Activated CD4-positive, alpha-beta memory T cell treated with anti-CD3 and anti-CD28 coated beads for 36 hours (primary cell): ENCODE measurements around the gene TNIK. TPM values are rescaled to one million over a fixed set of nuclear protein-coding genes. Genes with fewer than 3 reads are reported as not detected.

Experiments
- CTCF ChIA-PET: fragments of 350-600 bp; sonication (Branson Sonifier 250); formaldehyde crosslinking; loops from one replicate; lab custom pipeline; 2021; ENCODE audit warnings: antibody characterized with exemption, inconsistent platforms; lab: Charles Lee
- POLR2A ChIA-PET: fragments of 350-600 bp; sonication (Branson Sonifier 250); formaldehyde crosslinking; loops from one replicate; lab custom pipeline; 2021; ENCODE audit warnings: antibody characterized with exemption; lab: Charles Lee
- DNase-seq: peaks from one replicate; pipeline ENCODE4 v3.0.0-alpha.2; 2020
- H3K27ac Mint-ChIP-seq: one replicate; pipeline ENCODE4 v1.8.0; 2021; ENCODE audit warnings: mixed read lengths
- H3K27me3 Mint-ChIP-seq: one replicate; pipeline ENCODE4 v1.8.0; 2021; ENCODE audit warnings: mixed read lengths
- H3K36me3 Mint-ChIP-seq: one replicate; pipeline ENCODE4 v1.8.0; 2021; ENCODE audit warnings: mixed read lengths
- H3K4me1 Mint-ChIP-seq: one replicate; pipeline ENCODE4 v1.8.0; 2021; ENCODE audit warnings: low read depth, mixed read lengths
- H3K4me3 Mint-ChIP-seq: one replicate; pipeline ENCODE4 v1.8.0; 2021; ENCODE audit warnings: mild to moderate bottlenecking, mixed read lengths
- H3K9me3 Mint-ChIP-seq: one replicate; pipeline ENCODE4 v1.8.0; 2021; ENCODE audit warnings: mixed read lengths
- intact Hi-C: fragments of 100-400 bp; cut with micrococcal nuclease; formaldehyde crosslinking; loops from one replicate; pipeline ENCODE4 v1.15.1; 2023
- total RNA-seq, 2 experiments: library from RNA; stranded (reverse); gene quantifications; one replicate each; pipeline ENCODE4 v1.2.3, GENCODE V29; 2021

The TNIK gene
- total RNA-seq, 2 experiments from 2014 or later = 22.4 to 27.1 TPM

DNA sequence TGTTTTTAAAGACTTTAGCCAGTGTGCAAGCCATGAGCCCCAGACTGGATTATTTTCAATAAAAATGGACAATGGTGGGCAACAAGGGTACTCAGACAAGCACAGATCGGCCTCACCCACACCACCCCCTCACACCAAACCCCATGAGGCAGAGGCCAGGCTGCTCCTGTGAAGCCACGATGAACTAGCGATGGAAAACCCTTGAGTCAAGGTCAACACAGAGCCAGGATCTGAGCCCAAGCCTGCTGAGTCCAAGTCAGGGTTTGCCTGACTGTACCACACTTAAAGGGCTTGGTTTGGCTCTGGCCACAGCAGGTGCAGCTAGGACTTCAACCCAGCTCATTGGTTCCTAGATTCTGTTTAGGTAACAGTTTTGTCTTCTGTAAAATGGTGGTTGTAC lies 302.2 kb downstream of the TNIK start:
- intact Hi-C loops = no loop called here
- Mint-ChIP-seq H3K36me3 (peaks cover 41% of the 10 kb centered on the region), H3K4me3 (no peak overlapping the region), H3K4me1 (peaks cover 2% of the 10 kb centered on the region), H3K9me3 (peaks cover 2% of the 10 kb centered on the region), H3K27ac (no peak overlapping the region), H3K27me3 (no peaks in the 10 kb centered on the region)
- DNase-seq = no peak
- CTCF ChIA-PET = no interaction called here
- POLR2A ChIA-PET = interaction anchor here (0.6 kb wide), 1 partner anchor 454 kb away, joined by 3 read pairs; no protein-coding TSS in a partner anchor

- Mint-ChIP-seq H3K4me1 (no peaks in the 10 kb centered on the region), H3K27ac (no peak overlapping the region), H3K36me3 (peaks cover 40% of the 10 kb centered on the region), H3K9me3 (no peaks in the 10 kb centered on the region), H3K27me3 (no peaks in the 10 kb centered on the region), H3K4me3 (no peak overlapping the region)
- intact Hi-C loops = no loop called here
- ChIA-PET CTCF (interaction anchor here (0.9 kb wide), 1 partner anchor 409 kb away, joined by 3 read pairs; no protein-coding TSS in a partner anchor), POLR2A (no interaction called here)
- no peak for DNase-seq
Measured at GRCh38 chr3:171157286-171157685, 302.9 kb downstream of the TNIK start.

DNA sequence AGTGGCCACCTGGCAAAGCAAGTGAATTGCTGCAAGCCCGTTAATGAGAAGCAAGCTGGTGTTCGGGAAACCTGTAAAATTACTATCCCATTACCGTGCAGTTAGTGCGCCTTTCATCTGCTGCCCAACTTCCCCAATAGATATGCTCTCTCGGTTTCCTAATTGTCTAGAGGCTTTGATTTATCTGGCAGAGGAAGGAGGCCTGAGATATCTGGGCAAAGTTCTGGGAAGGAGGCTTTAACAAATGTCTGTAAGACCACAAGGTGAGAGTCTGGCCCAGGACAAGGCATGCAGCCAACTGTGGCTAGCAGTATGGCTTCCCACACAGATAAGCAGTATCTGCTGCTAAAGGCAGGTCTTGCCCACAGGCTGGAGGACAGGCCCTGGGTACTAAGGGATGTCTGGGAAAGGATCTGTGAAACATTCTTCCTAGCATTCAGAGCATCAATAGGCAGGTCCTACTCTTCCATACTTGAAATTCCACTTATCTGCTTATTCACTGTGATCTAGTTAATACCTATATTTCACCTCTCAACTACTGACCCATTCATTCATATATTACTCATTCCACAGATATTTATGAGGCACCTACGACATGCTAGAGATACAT lies 303.7 kb downstream of the TNIK start:
- no peaks in the 10 kb centered on the region for H3K4me1 Mint-ChIP-seq
- H3K27me3 Mint-ChIP-seq = no peaks in the 10 kb centered on the region
- ChIA-PET CTCF (interaction anchor here (0.9 kb wide), 1 partner anchor 410 kb away, joined by 3 read pairs; no protein-coding TSS in a partner anchor), POLR2A (no interaction called here)
- DNase-seq = no peak
- H3K9me3 Mint-ChIP-seq = no peaks in the 10 kb centered on the region
- intact Hi-C loops = no loop called here
- H3K27ac Mint-ChIP-seq = no peak overlapping the region
- no peak overlapping the region for H3K4me3 Mint-ChIP-seq
- H3K36me3 Mint-ChIP-seq = peaks cover 41% of the 10 kb centered on the region

DNA sequence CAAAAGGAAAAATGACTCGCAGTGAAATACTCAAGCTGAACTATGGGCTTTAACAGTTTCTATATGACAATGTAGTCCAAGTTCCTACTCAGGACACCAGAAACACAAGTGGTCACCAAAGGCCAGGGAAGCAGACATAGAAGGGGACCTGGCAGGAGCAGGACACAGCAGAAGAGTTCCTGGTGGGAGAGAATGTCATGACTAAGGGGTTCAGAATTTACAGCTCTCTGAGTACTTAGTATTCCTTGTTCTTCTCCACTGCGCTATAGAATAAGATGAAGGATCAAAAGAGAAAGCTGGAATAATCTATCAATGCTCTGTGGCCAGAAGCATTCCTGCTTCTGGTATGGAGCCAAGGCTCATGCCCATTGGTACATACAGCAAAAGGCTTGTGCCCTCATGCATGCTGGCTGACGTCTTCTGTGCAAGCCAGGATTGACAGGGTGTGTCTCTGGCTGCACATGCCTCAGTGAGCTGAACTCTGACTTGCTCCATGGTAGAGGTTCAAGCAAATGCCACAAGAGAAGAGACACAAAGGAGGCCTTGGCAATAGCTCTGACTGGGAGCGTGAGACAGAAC lies 305.0 kb downstream of the TNIK start:
- intact Hi-C loops = no loop called here
- no peaks in the 10 kb centered on the region for H3K4me1 Mint-ChIP-seq
- no peaks in the 10 kb centered on the region for H3K27me3 Mint-ChIP-seq
- no peak overlapping the region for H3K4me3 Mint-ChIP-seq
- H3K9me3 Mint-ChIP-seq = no peaks in the 10 kb centered on the region
- H3K27ac Mint-ChIP-seq = no peak overlapping the region
- DNase-seq = no peak
- CTCF ChIA-PET = interaction anchor here (0.9 to 1.1 kb wide), 2 partner anchors 8 to 411 kb away, joined by 4 to 6 read pairs; no protein-coding TSS in a partner anchor
- POLR2A ChIA-PET = no interaction called here
- H3K36me3 Mint-ChIP-seq = peaks cover 31% of the 10 kb centered on the region

DNA sequence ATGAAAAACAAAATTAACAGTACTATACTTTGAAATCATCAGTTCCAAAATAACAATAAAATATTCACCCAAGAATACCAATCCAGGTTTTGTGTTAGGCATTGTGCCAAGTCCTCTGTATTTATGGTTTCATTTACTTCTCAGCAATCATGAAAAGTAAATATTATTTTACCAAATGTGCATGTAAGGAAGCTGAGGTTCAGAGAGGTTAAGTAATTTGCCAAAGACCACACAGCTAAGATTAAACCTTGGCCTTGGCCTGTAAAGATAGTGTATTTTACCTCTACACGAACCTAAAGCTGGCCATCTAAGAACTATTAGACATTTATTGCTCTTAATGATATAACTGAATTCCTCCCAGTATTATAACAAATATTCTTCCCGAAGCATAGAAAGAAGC lies 309.3 kb downstream of the TNIK start:
- H3K36me3 Mint-ChIP-seq = peaks cover 16% of the 10 kb centered on the region
- DNase-seq = no peak
- H3K4me3 Mint-ChIP-seq = no peak overlapping the region
- POLR2A ChIA-PET = no interaction called here
- H3K27me3 Mint-ChIP-seq = no peaks in the 10 kb centered on the region
- CTCF ChIA-PET = interaction anchor here (0.8 kb wide), 1 partner anchor 414 kb away, joined by 3 read pairs; no protein-coding TSS in a partner anchor
- no peaks in the 10 kb centered on the region for H3K4me1 Mint-ChIP-seq
- intact Hi-C loops = no loop called here
- no peak overlapping the region for H3K27ac Mint-ChIP-seq
- no peaks in the 10 kb centered on the region for H3K9me3 Mint-ChIP-seq

DNA sequence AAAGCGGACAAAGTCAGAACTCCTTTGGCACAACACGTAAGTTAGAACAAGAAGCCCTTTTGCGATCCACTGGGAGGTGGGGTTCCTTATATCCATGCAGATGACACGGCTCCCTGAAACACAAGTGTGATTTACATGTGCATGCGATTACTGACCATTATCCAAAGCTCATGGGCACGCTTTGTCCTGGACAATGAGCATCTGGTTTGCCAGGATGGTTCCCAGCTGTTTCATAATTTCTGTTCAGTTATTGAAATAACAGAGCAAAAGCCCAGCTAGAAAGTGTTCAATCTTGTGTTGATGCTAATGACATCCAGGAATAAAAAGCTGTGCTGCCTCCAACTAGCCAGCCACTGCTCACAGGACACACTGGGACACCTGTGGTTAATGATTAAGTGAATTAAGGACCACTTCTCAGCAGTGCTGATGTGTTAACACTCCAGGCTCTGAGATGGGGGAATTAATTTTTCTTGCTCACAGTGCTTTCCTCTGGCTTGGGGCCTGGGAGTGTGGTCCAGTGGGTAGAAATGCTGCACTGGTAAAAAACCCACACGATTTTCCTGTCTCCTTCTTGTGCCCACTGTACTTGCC lies 310.6 kb downstream of the TNIK start:
- Mint-ChIP-seq H3K9me3 (no peaks in the 10 kb centered on the region), H3K27me3 (no peaks in the 10 kb centered on the region), H3K27ac (no peak overlapping the region), H3K4me1 (no peaks in the 10 kb centered on the region), H3K36me3 (peaks cover 16% of the 10 kb centered on the region), H3K4me3 (no peak overlapping the region)
- DNase-seq = no peak
- intact Hi-C loops = no loop called here
- ChIA-PET CTCF (interaction anchor here (1.0 kb wide), 1 partner anchor 417 kb away, joined by 4 read pairs; no protein-coding TSS in a partner anchor), POLR2A (no interaction called here)

DNA sequence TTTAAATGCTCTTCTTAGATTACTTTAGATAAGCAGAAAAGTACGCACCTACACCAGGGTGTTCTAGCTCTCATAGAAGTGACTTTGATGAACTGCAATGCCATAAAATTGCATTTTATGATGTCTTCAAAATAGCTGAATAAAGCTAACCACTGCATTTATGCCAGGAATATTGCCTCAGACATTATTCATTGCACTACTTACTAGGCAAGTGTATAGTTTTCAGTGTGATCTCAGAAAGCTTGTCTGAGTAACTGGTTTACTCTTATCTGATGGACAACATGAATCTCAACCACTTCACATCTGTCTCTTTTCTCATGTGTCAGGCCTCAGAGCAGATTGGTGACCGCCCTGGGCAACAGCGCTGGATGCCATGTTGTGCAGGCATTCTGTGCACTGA lies 314.4 kb downstream of the TNIK start:
- Mint-ChIP-seq H3K36me3 (peaks cover 14% of the 10 kb centered on the region), H3K4me1 (no peaks in the 10 kb centered on the region), H3K27ac (no peak overlapping the region), H3K27me3 (no peaks in the 10 kb centered on the region), H3K4me3 (no peak overlapping the region), H3K9me3 (no peaks in the 10 kb centered on the region)
- POLR2A ChIA-PET = no interaction called here
- intact Hi-C loops = no loop called here
- DNase-seq = no peak
- CTCF ChIA-PET = no interaction called here

- Mint-ChIP-seq H3K4me3 (no peak overlapping the region), H3K36me3 (peaks cover 19% of the 10 kb centered on the region), H3K4me1 (no peaks in the 10 kb centered on the region), H3K27ac (no peak overlapping the region), H3K9me3 (no peaks in the 10 kb centered on the region), H3K27me3 (no peaks in the 10 kb centered on the region)
- ChIA-PET POLR2A (no interaction called here), CTCF (no interaction called here)
- DNase-seq = no peak
- intact Hi-C loops = no loop called here
Measured at GRCh38 chr3:171142985-171143384, 317.2 kb downstream of the TNIK start.

GRCh38 chr3:171140246-171140645 lies 320.0 kb downstream of the TNIK start:
- H3K9me3 Mint-ChIP-seq = no peaks in the 10 kb centered on the region
- ChIA-PET CTCF (interaction anchor here (0.8 kb wide), 1 partner anchor 47 kb away, joined by 4 read pairs; no protein-coding TSS in a partner anchor), POLR2A (no interaction called here)
- H3K27ac Mint-ChIP-seq = no peak overlapping the region
- H3K27me3 Mint-ChIP-seq = no peaks in the 10 kb centered on the region
- no peak for DNase-seq
- intact Hi-C loops = no loop called here
- H3K36me3 Mint-ChIP-seq = peaks cover 32% of the 10 kb centered on the region
- H3K4me1 Mint-ChIP-seq = no peaks in the 10 kb centered on the region
- H3K4me3 Mint-ChIP-seq = no peak overlapping the region

GRCh38 chr3:171138027-171138426 lies 322.2 kb downstream of the TNIK start:
- DNase-seq = no peak
- no peak overlapping the region for H3K27ac Mint-ChIP-seq
- H3K4me3 Mint-ChIP-seq = no peak overlapping the region
- H3K4me1 Mint-ChIP-seq = no peaks in the 10 kb centered on the region
- H3K9me3 Mint-ChIP-seq = no peaks in the 10 kb centered on the region
- POLR2A ChIA-PET = no interaction called here
- H3K36me3 Mint-ChIP-seq = peaks cover 27% of the 10 kb centered on the region
- intact Hi-C loops = no loop called here
- CTCF ChIA-PET = no interaction called here
- H3K27me3 Mint-ChIP-seq = no peaks in the 10 kb centered on the region

- ChIA-PET CTCF (no interaction called here), POLR2A (no interaction called here)
- no peaks in the 10 kb centered on the region for H3K9me3 Mint-ChIP-seq
- H3K27me3 Mint-ChIP-seq = no peaks in the 10 kb centered on the region
- H3K4me1 Mint-ChIP-seq = no peaks in the 10 kb centered on the region
- H3K27ac Mint-ChIP-seq = no peak overlapping the region
- intact Hi-C loops = no loop called here
- H3K4me3 Mint-ChIP-seq = no peak overlapping the region
- no peak for DNase-seq
- H3K36me3 Mint-ChIP-seq = peaks cover 24% of the 10 kb centered on the region
Measured at GRCh38 chr3:171135549-171135948, 324.7 kb downstream of the TNIK start.

DNA sequence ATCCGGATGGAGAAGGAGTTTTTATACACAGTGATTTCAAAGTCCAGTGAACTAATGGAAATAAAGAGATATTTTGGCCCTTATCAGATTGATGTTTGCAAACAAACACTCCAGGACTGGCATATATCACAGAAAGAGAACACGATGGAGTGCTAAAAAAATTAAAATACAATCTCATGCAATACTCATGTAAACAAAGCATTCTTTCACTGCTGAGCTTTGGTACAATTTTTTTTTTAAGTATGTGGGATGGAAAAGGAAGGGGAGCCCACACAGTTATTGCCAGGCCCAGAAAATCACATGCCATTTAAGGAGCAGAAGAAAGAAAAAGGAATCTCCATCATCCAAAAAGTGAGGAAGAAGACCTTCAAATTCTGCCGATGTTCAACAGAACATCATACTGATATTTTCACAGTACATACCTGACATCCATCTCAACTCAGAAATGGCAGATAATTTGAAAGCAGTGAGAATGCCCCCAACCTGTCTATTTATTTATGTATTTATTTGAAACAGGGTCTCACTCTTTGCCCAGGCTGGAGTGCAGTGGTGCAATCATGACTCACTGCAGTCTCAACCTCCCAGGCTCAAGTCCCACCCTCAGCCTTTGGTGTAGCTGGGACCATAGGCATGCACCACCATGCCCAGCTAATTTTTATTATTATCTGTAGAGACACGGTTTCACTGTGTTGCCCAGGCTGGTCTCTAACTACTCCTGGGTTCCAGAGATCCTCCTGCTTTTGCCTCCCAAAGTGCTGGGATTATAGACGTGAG lies 326.2 kb downstream of the TNIK start:
- H3K27ac Mint-ChIP-seq = no peak overlapping the region
- CTCF ChIA-PET = interaction anchor here (0.5 to 1.0 kb wide), 2 partner anchors 29 to 345 kb away, joined by 3 read pairs; no protein-coding TSS in a partner anchor
- peaks cover 30% of the 10 kb centered on the region for H3K36me3 Mint-ChIP-seq

More for the DNA sequence above, 326.2 kb downstream of the TNIK start:
- H3K4me3 Mint-ChIP-seq = no peak overlapping the region
- intact Hi-C loops = no loop called here
- H3K27me3 Mint-ChIP-seq = no peaks in the 10 kb centered on the region
- POLR2A ChIA-PET = no interaction called here
- DNase-seq = no peak
- H3K4me1 Mint-ChIP-seq = no peaks in the 10 kb centered on the region
- H3K9me3 Mint-ChIP-seq = no peaks in the 10 kb centered on the region
